HUES48 (cell line): Measurements from ENCODE around the gene SHH.
A peak's percentile ranks its signal among the peaks of the same experiment; 100 is the strongest.

ENCODE experiments used
- H3K27ac ChIP-seq: one replicate; pipeline ENCODE4 v1.7.0; 2013; ENCODE audit warnings: low read depth, low read length, inconsistent platforms
- H3K27me3 ChIP-seq: 2 replicates; pipeline ENCODE4 v1.6.1; 2013; ENCODE audit warnings: mild to moderate bottlenecking, low read length; ENCODE audit not compliant: control insufficient read depth, insufficient read depth
- H3K36me3 ChIP-seq: 2 replicates; pipeline ENCODE4 v1.6.1; 2013; ENCODE audit warnings: low read length; ENCODE audit not compliant: control insufficient read depth, insufficient read depth
- H3K4me1 ChIP-seq: 2 replicates; pipeline ENCODE4 v1.6.1; 2013; ENCODE audit warnings: mild to moderate bottlenecking, low read length; ENCODE audit not compliant: control insufficient read depth, insufficient read depth
- H3K4me3 ChIP-seq: 2 replicates; pipeline ENCODE4 v1.5.1; 2013; ENCODE audit warnings: mild to moderate bottlenecking, low read depth, low read length
- H3K9ac ChIP-seq: 2 replicates; pipeline ENCODE4 v1.6.1; 2013; ENCODE audit warnings: mild to moderate bottlenecking, low read depth, low read length, moderate library complexity
- H3K9me3 ChIP-seq: 2 replicates; pipeline ENCODE4 v1.6.1; 2013; ENCODE audit warnings: low read length; ENCODE audit not compliant: control insufficient read depth, insufficient read depth

Gene SHH

GRCh38 chr7:155809947-155810769 is 2.1 kb downstream of the SHH start:
- Histone ChIP-seq H3K9ac (no peak overlapping the region), H3K36me3 (no peaks in the 10 kb centered on the region), H3K9me3 (no peaks in the 10 kb centered on the region), H3K4me1 (peaks cover 55% of the 10 kb centered on the region), H3K27me3 (peaks cover 97% of the 10 kb centered on the region), H3K27ac (no peak overlapping the region), H3K4me3 (peak overlapping the region; percentile 43; the same call in 1 of the 2 replicates)

GRCh38 chr7:155809332-155809946 is 2.8 kb downstream of the SHH start:
- Histone ChIP-seq H3K9ac (no peak overlapping the region), H3K27ac (no peak overlapping the region), H3K36me3 (no peaks in the 10 kb centered on the region), H3K9me3 (no peaks in the 10 kb centered on the region), H3K4me1 (peaks cover 55% of the 10 kb centered on the region), H3K27me3 (peaks cover 100% of the 10 kb centered on the region), H3K4me3 (peak overlapping the region; percentile 43; the same call in 1 of the 2 replicates)

- Histone ChIP-seq H3K27ac (no peak overlapping the region), H3K4me3 (peak overlapping the region; percentile 43; the same call in 1 of the 2 replicates), H3K9me3 (no peaks in the 10 kb centered on the region), H3K4me1 (peaks cover 56% of the 10 kb centered on the region), H3K36me3 (no peaks in the 10 kb centered on the region), H3K27me3 (peaks cover 100% of the 10 kb centered on the region), H3K9ac (no peak overlapping the region)
These were observed 3.5 kb downstream of the SHH start for GRCh38 chr7:155808549-155809331.

- no peak overlapping the region for H3K9ac ChIP-seq
These were observed 4.3 kb downstream of the SHH start for GRCh38 chr7:155807789-155808548.

GRCh38 chr7:155807065-155807671 is 5.1 kb downstream of the SHH start:
- H3K4me3 ChIP-seq, result peak overlapping the region; percentile 50
- H3K9me3 ChIP-seq, result no peaks in the 10 kb centered on the region
- no peaks in the 10 kb centered on the region for H3K36me3 ChIP-seq
- H3K9ac ChIP-seq, result no peak overlapping the region
- peaks cover 49% of the 10 kb centered on the region for H3K4me1 ChIP-seq
- H3K27ac ChIP-seq, result no peak overlapping the region
- peaks cover 100% of the 10 kb centered on the region for H3K27me3 ChIP-seq

More at GRCh38 chr7:155807789-155808548, 4.3 kb downstream of the SHH start:
- H3K4me1 ChIP-seq, result peaks cover 56% of the 10 kb centered on the region
- H3K9me3 ChIP-seq, result no peaks in the 10 kb centered on the region
- peak overlapping the region; percentile 43 for H3K4me3 ChIP-seq
- peaks cover 100% of the 10 kb centered on the region for H3K27me3 ChIP-seq
- H3K27ac ChIP-seq, result no peak overlapping the region
- H3K36me3 ChIP-seq, result no peaks in the 10 kb centered on the region

GRCh38 chr7:155806096-155806871 is 6.0 kb downstream of the SHH start:
- no peaks in the 10 kb centered on the region for H3K9me3 ChIP-seq
- no peak overlapping the region for H3K9ac ChIP-seq
- no peak overlapping the region for H3K27ac ChIP-seq
- peak overlapping the region; percentile 55; the same call in 1 of the 2 replicates for H3K4me3 ChIP-seq
- peaks cover 100% of the 10 kb centered on the region for H3K27me3 ChIP-seq
- H3K4me1 ChIP-seq, result peaks cover 42% of the 10 kb centered on the region
- no peaks in the 10 kb centered on the region for H3K36me3 ChIP-seq

- H3K4me3 ChIP-seq, result peak overlapping the region; percentile 55; the same call in 1 of the 2 replicates
- H3K27me3 ChIP-seq, result peaks cover 100% of the 10 kb centered on the region
- H3K36me3 ChIP-seq, result no peaks in the 10 kb centered on the region
- no peak overlapping the region for H3K27ac ChIP-seq
- no peak overlapping the region for H3K9ac ChIP-seq
- no peaks in the 10 kb centered on the region for H3K9me3 ChIP-seq
- peaks cover 36% of the 10 kb centered on the region for H3K4me1 ChIP-seq
These were observed 6.5 kb downstream of the SHH start for GRCh38 chr7:155805826-155806095.

- H3K4me3 ChIP-seq, result peak overlapping the region; percentile 55
- peaks cover 100% of the 10 kb centered on the region for H3K27me3 ChIP-seq
- peaks cover 30% of the 10 kb centered on the region for H3K4me1 ChIP-seq
- H3K9me3 ChIP-seq, result no peaks in the 10 kb centered on the region
- H3K27ac ChIP-seq, result peak overlapping the region; percentile 55
- H3K9ac ChIP-seq, result no peak overlapping the region
- no peaks in the 10 kb centered on the region for H3K36me3 ChIP-seq
These were observed 7.1 kb downstream of the SHH start for GRCh38 chr7:155804897-155805825.

GRCh38 chr7:155804431-155804831 is 7.8 kb downstream of the SHH start:
- Histone ChIP-seq H3K36me3 (no peaks in the 10 kb centered on the region), H3K27me3 (peaks cover 100% of the 10 kb centered on the region), H3K9me3 (no peaks in the 10 kb centered on the region), H3K9ac (no peak overlapping the region), H3K4me3 (peak overlapping the region; percentile 49; the same call in 1 of the 2 replicates), H3K27ac (peak overlapping the region; percentile 55), H3K4me1 (peaks cover 25% of the 10 kb centered on the region)
